ENCODE data around the gene PI3. TPM values are rescaled to one million over a fixed set of nuclear protein-coding genes. Genes with fewer than 3 reads are reported as not detected.

The PI3 gene
- total RNA-seq, 2 experiments from 2014 or later, result not detected

DNA sequence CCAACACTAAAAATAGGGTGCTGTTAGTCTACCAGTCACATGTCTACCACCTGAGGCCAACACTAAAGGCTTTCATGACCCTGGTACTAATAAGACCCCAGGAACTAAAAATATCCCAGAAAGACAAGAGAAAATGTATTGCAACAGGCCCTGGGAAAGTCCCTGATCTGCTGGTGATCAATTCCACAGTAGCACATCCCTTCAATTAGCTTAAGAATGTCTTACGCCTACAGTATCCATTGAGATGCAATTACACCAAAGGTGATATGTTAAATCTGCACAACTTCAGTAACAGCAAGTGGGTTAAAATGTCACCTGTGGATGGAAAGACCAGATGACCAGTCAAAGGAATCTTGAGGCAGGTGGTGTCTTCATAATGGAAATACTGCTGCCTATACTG is 35.2 kb downstream of the PI3 start:
- CTCF ChIA-PET, result no interaction called here
- Mint-ChIP-seq H3K4me1 (no peaks in the 10 kb centered on the region), H3K36me3 (ENCODE audit: low read depth) (no peaks in the 10 kb centered on the region)

GRCh38 chr20:45211569-45212474 is 37.1 kb downstream of the PI3 start:
- ChIA-PET POLR2A (no interaction called here), CTCF (no interaction called here)
- no peak overlapping the region for H3K4me3 Mint-ChIP-seq
- no peaks in the 10 kb centered on the region for H3K4me1 Mint-ChIP-seq
- peaks cover 21% of the 10 kb centered on the region for H3K27me3 Mint-ChIP-seq
- H3K27ac Mint-ChIP-seq, result no peak overlapping the region
- no peaks in the 10 kb centered on the region for H3K9me3 Mint-ChIP-seq
- DNase-seq, result no peak
- H3K36me3 Mint-ChIP-seq (ENCODE audit: low read depth), result no peaks in the 10 kb centered on the region

More for the DNA sequence above, 35.2 kb downstream of the PI3 start:
- Mint-ChIP-seq H3K4me3 (no peak overlapping the region), H3K9me3 (no peaks in the 10 kb centered on the region), H3K27ac (no peak overlapping the region), H3K27me3 (peaks cover 31% of the 10 kb centered on the region)
- POLR2A ChIA-PET, result no interaction called here
- no peak for DNase-seq

- ChIA-PET CTCF (no interaction called here), POLR2A (no interaction called here)
- Mint-ChIP-seq H3K9me3 (no peaks in the 10 kb centered on the region), H3K36me3 (ENCODE audit: low read depth) (no peaks in the 10 kb centered on the region), H3K27ac (no peak overlapping the region), H3K27me3 (peaks cover 18% of the 10 kb centered on the region), H3K4me1 (no peaks in the 10 kb centered on the region), H3K4me3 (no peak overlapping the region)
- no peak for DNase-seq
Observed at GRCh38 chr20:45212836-45213235, 38.1 kb downstream of the PI3 start.

DNA sequence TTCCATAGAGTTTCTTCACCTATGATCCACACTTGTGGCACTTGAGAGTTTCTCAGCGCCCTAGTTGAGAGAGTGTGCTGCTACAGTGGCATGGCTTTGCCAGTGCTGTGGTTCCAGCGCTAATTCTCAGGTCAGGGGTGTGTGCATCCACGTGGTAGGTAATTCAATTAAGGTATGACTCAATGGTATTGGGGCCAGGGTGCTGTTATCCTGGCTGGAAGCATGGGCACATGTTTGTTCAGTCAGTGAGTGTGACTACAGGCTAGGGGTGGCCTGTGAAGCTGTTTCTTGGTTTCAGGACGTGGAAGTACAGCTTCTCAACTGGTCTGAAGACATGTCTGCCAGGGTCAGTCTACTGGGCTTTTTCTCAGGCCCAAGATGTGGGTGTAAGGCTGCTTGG is 43.4 kb downstream of the PI3 start:
- Mint-ChIP-seq H3K27ac (no peak overlapping the region), H3K9me3 (no peaks in the 10 kb centered on the region), H3K4me3 (no peak overlapping the region), H3K27me3 (peaks cover 41% of the 10 kb centered on the region), H3K36me3 (ENCODE audit: low read depth) (no peaks in the 10 kb centered on the region), H3K4me1 (no peaks in the 10 kb centered on the region)
- CTCF ChIA-PET, result no interaction called here
- POLR2A ChIA-PET, result no interaction called here
- no peak for DNase-seq

DNA sequence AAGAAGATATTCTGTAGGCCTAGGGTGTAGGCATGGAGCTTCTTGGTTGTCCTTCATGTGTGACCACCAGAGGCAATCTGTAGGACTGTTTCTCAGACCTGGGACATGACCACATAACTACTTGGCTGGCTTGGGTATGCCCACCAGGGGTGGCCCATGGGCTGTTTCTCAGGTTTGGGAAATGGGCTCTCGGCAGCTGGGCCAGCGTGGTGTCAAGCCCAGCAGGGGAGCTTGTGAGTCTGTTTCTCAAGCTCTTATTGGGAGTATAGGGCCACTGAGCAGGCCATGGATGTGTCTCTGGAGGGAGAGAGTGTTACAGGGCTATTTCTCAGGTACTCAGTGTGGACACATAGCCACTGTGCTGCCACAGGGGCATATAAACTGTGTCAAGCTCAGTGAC is 43.9 kb downstream of the PI3 start:
- peaks cover 44% of the 10 kb centered on the region for H3K27me3 Mint-ChIP-seq
- H3K9me3 Mint-ChIP-seq, result no peaks in the 10 kb centered on the region
- CTCF ChIA-PET, result no interaction called here
- no peaks in the 10 kb centered on the region for H3K36me3 Mint-ChIP-seq (ENCODE audit: low read depth)
- DNase-seq, result no peak
- no peaks in the 10 kb centered on the region for H3K4me1 Mint-ChIP-seq
- H3K27ac Mint-ChIP-seq, result no peak overlapping the region
- POLR2A ChIA-PET, result no interaction called here
- H3K4me3 Mint-ChIP-seq, result no peak overlapping the region

- ChIA-PET CTCF (interaction anchor here (0.6 kb wide), 1 partner anchor 714 kb away, joined by 4 read pairs; no protein-coding TSS in a partner anchor), POLR2A (no interaction called here)
- Mint-ChIP-seq H3K4me1 (no peaks in the 10 kb centered on the region), H3K27ac (no peak within 1 kb of the TSS), H3K9me3 (no peaks in the 10 kb centered on the region), H3K4me3 (no peak within 1 kb of the TSS), H3K36me3 (ENCODE audit: low read depth) (no peaks in the 10 kb centered on the region), H3K27me3 (peaks cover 47% of the 10 kb centered on the region)
- no peak for DNase-seq
Observed at GRCh38 chr20:45221076-45221475, 46.4 kb downstream of the PI3 start, which contains the start of gene SEMG2. Gene SEMG2 (plus strand): TSS chr20:45221373. CDS start chr20:45221390, 17 bp downstream.

DNA sequence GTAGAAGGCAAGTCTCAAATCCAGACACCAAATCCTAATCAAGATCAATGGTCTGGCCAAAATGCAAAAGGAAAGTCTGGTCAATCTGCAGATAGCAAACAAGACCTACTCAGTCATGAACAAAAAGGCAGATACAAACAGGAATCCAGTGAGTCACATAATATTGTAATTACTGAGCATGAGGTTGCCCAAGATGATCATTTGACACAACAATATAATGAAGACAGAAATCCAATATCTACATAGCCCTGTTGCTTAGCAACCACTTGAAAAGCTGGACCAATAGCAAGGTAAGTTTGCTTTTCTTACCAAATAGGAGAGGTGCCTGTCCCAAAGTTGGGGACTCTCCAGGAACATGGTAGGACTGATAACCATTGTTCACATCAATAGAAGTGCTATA is 48.4 kb downstream of the PI3 start:
- Mint-ChIP-seq H3K9me3 (no peaks in the 10 kb centered on the region), H3K27me3 (peaks cover 56% of the 10 kb centered on the region), H3K4me3 (no peak overlapping the region), H3K4me1 (no peaks in the 10 kb centered on the region), H3K36me3 (ENCODE audit: low read depth) (no peaks in the 10 kb centered on the region), H3K27ac (no peak overlapping the region)
- DNase-seq, result no peak
- POLR2A ChIA-PET, result no interaction called here
- CTCF ChIA-PET, result no interaction called here

Other genes with a start within 250 kb of the PI3 start
- gene TOMM34, start 214.5 kb upstream of the PI3 start, total RNA-seq, result 10 to 100 TPM; 16.0 to 16.4 TPM
- gene STK4, start 208.4 kb upstream of the PI3 start, total RNA-seq, result 100 to 1,000 TPM; 204 to 213 TPM
- under 1 TPM; 0.13 TPM for gene KCNS1, start 73.8 kb upstream of the PI3 start, total RNA-seq
- gene WFDC5, start 59.7 kb upstream of the PI3 start, total RNA-seq, result under 1 TPM; 0.63 to 0.73 TPM
- gene WFDC12, start 50.4 kb upstream of the PI3 start, total RNA-seq, result not detected
- gene SEMG1, start 32.1 kb downstream of the PI3 start, total RNA-seq, result not detected
- gene SEMG2, start 46.5 kb downstream of the PI3 start, total RNA-seq, result not detected
- gene SLPI, start 79.7 kb downstream of the PI3 start, total RNA-seq, result under 1 TPM; 0.40 to 0.45 TPM
- gene RBPJL, start 131.9 kb downstream of the PI3 start, total RNA-seq, result not detected
- gene MATN4, start 133.4 kb downstream of the PI3 start, total RNA-seq, result 1 to 10 TPM in 1 of 2 experiments, under 1 TPM in 1; 0.83 to 1.5 TPM
- gene SDC4, start 173.5 kb downstream of the PI3 start, total RNA-seq, result 10 to 100 TPM; 28.1 to 28.3 TPM
- gene SYS1, start 188.3 kb downstream of the PI3 start, total RNA-seq, result 10 to 100 TPM; 22.1 to 24.2 TPM
- not detected for gene TP53TG5, start 203.4 kb downstream of the PI3 start, total RNA-seq
- 10 to 100 TPM; 11.4 to 13.1 TPM for gene DBNDD2, start 233.4 kb downstream of the PI3 start, total RNA-seq
- gene PIGT, start 241.2 kb downstream of the PI3 start, total RNA-seq, result 10 to 100 TPM; 52.4 to 53.0 TPM